Sciatic nerve (tissue), 2 donors: ENCODE data around the gene FGF10. TPM values are rescaled to one million over a fixed set of nuclear protein-coding genes. Genes with fewer than 3 reads are reported as not detected.

Source experiments
- ATAC-seq: fragments of 200-7000 bp; cut with Tn5 transposase; one replicate; pipeline ENCODE4 v1.9.1; 2020; ENCODE audit warnings: mild to moderate bottlenecking, moderate library complexity
- DNase-seq: peaks from one replicate; pipeline ENCODE4 v3.0.0-alpha.2; 2020; ENCODE audit warnings: low spot score
- intact Hi-C: fragments of 100-400 bp; cut with DNase I; formaldehyde crosslinking; loops from one replicate; pipeline ENCODE4 v1.14.2; 2022
- total RNA-seq: library from RNA; stranded (reverse); fragmentation: NEBNext Ultra II Directional; extraction: Animal tissue kit (Norgen Biotek cat#: 25700); gene quantifications from one replicate; pipeline ENCODE4 v1.2.1, GENCODE V29; 2021
- donor health status: DM: no; HTN: no; CAD: no.
- donor health status: DM: no; HTN: no; CAD: no.

FGF10 gene
- total RNA-seq, 1 donor from 2014 or later = 13.1 TPM

DNA sequence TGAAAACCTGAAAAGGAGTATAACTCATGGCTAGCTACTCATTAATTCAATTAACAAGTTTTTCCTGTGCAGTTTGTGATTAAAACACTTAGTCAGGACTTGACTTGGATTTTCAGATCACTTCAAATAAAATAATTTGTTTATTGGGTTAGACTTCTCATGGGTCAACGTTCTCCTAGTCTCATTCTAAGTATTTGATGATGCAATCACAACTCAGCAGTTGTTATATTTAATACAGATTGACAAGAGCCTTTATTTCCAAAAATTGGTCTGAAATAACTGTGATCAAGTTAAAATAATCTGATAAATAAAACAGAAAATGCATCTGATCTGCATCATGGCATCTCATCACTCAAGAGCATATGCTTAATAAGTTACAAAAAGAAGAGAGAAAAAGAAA, 113.9 kb downstream of the FGF10 start:
- DNase-seq (no peak), ATAC-seq (no peak)
- intact Hi-C loops = no loop called here

DNA sequence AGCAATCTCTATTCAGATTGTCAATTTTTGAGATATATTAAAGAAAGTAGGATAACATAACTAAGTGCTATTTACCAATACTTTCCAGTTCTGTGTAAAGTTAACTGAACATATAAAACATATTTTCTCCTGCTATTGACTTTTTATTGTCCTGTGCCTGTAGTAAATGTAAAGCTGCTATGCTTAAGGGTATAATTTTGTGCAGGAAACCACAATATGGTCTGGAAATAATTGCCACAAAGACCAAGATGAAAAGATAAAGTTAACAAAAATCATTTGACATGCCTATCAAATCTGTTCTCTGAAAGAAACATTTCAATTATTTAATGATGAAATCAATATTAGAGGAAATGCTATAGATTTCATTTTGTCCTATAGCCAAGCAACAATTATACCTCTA, 121.3 kb downstream of the FGF10 start:
- no peak for DNase-seq
- intact Hi-C loops = no loop called here
- ATAC-seq = no peak

DNA sequence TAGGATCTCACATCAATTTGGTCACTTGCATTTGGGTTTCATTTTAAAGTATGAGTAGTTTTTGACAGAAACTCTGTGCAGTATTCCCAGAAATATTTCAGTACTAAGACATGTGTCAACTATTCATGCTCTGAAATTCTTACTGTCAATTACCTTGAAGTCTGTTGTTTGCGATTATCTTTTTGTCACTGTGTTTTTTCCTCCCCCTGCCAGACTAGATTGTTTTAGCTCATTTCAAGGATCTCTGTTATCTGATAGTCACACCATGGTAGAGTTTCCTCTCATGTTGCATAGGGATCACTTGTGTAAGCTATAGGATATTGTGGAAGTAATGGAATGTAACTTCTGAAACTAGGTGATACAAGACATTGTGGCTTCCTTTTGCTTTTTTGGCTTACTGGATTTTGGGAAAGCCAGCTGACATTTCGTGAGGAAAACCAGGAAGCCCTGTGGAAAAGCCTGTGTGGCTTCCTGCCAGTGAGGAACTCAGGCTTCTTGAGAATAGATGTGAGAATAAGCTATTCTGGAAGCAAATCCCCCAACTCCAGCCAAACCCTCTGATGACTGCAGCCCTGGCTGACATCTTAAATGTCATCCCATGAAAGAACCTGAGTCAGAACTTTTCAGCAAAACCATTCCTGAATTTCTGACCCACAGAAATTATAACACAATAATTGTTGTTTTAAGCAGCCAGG, 122.2 kb downstream of the FGF10 start:
- ATAC-seq = no peak
- intact Hi-C loops = no loop called here
- DNase-seq = peak; percentile 56

DNA sequence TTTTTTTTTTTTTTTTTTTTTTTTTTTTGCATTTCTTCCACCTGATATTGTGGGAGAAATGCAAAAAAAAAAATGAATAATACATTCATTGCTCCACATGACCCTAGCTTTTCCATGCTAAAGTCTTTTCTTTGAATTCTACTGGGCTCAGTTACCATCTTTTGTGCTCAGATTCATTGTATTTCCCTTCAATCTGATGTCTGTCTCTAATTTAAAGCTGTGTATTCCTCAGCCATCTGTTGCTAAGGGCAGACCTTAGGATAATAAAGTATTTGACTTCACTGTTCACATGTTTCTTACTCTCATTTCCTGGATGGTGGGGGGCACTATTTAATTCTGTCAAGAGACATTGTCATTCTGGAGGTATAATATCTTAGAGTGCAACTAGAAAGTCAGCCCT, 123.5 kb downstream of the FGF10 start:
- intact Hi-C loops = no loop called here

DNA sequence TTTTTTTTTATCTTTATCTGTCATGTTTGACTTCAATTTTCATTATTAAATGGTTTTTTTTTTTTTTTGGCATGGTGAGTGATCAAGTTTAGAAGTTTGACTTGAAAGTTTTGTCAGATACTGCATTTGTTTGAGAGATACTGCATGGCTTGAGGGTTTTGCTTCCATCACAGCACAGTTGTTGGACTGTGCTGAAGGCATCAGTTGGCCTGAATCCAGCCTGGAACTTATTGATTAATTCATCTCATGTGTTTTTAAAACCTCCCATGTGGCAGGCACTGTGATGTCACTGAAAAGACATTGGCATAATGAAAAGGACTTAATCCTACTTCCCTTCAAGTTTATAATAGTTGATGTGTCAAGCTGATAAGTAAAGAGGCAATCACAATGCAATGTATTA, 128.4 kb downstream of the FGF10 start:
- ATAC-seq = no peak
- no peak for DNase-seq
- intact Hi-C loops = no loop called here

More for the DNA sequence above, 123.5 kb downstream of the FGF10 start:
- DNase-seq (no peak), ATAC-seq (no peak)

DNA sequence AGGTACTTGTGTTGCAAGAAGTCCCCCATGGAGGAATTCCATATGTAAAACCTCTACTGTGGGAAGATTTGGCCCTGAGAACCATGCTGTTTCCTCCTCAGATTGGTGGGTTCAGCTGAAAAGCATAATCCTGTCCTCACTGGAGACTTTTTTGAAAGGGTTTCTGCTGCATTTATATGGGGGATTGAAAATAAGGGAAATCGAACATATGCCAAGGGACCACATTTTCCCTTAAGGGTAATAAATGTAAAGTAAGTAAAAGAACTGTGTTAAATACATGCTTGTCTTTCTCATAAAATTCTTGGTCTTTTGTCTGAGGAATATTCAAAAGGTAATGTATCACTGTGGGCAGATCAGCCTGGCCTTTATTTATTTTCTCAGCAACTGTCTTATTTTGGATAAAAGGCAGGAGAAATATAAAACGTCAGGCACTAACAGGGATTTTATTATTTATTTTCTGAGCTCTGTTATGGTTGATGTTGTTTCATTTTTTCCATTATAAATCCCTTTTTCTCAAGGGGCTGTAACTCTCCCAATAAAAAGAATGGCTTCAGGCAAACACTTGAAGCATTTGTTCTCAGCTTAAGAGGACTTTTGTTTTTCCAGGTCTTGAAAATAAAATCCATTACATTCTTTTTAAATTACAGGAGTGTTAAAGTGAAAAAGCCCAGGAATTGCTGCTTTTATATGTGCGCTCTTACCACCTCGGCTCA, 131.4 kb downstream of the FGF10 start:
- peak; percentile 34 for ATAC-seq
- intact Hi-C loops = no loop called here
- DNase-seq = no peak

DNA sequence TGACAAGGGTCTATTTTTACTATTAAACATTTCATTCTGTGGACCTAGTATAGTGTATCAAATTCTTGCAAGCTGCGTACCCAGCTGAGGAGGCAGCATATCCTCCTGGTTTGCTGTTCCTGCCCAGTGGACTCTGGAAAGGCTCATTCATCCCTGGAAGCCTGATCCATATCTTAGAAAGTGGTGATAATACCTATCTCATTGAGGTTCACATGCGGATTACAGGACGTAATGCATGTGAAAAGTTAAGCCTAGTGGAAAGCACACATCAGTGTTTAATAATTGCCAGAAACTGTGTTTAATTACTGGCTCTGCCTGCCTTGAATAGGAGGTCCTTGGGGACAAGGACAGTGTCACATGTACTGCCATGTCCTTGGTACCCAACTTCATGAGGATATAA, 132.0 kb downstream of the FGF10 start:
- ATAC-seq (no peak), DNase-seq (no peak)
- intact Hi-C loops = no loop called here
